ENCODE results near the gene TSPAN9.

The TSPAN9 gene

GRCh38 chr12:3164454-3165077 is 87.4 kb downstream of the TSPAN9 start:
- no peak for DNase-seq (ENCODE audit: low read depth, low spot score)

- DNase-seq (ENCODE audit: low read depth, low spot score): no peak
Measured at GRCh38 chr12:3165078-3165980, 88.2 kb downstream of the TSPAN9 start.

- no peak for DNase-seq (ENCODE audit: low read depth, low spot score)
Measured at GRCh38 chr12:3167636-3168035, 90.5 kb downstream of the TSPAN9 start.

- peak; percentile 95 for DNase-seq (ENCODE audit: low read depth, low spot score)
Measured at GRCh38 chr12:3168223-3169221, 91.3 kb downstream of the TSPAN9 start.

GRCh38 chr12:3170423-3171194 is 93.4 kb downstream of the TSPAN9 start:
- peak; percentile 91 for DNase-seq (ENCODE audit: low read depth, low spot score)

- no peak for DNase-seq (ENCODE audit: low read depth, low spot score)
Measured at GRCh38 chr12:3171195-3171591, 94.0 kb downstream of the TSPAN9 start.

GRCh38 chr12:3172124-3173007 is 95.2 kb downstream of the TSPAN9 start:
- DNase-seq (ENCODE audit: low read depth, low spot score): no peak

GRCh38 chr12:3173008-3173553 is 95.9 kb downstream of the TSPAN9 start:
- DNase-seq (ENCODE audit: low read depth, low spot score): no peak

GRCh38 chr12:3173912-3174311 is 96.7 kb downstream of the TSPAN9 start:
- no peak for DNase-seq (ENCODE audit: low read depth, low spot score)

GRCh38 chr12:3175238-3175637 is 98.1 kb downstream of the TSPAN9 start:
- DNase-seq (ENCODE audit: low read depth, low spot score): no peak

GRCh38 chr12:3176754-3177153 is 99.6 kb downstream of the TSPAN9 start:
- DNase-seq (ENCODE audit: low read depth, low spot score): no peak

- DNase-seq (ENCODE audit: low read depth, low spot score): no peak
Measured at GRCh38 chr12:3177778-3178425, 100.7 kb downstream of the TSPAN9 start.

GRCh38 chr12:3178671-3179313 is 101.6 kb downstream of the TSPAN9 start:
- peak; percentile 82 for DNase-seq (ENCODE audit: low read depth, low spot score)

GRCh38 chr12:3179731-3180130 is 102.6 kb downstream of the TSPAN9 start:
- no peak for DNase-seq (ENCODE audit: low read depth, low spot score)

GRCh38 chr12:3182426-3182825 is 105.2 kb downstream of the TSPAN9 start:
- no peak for DNase-seq (ENCODE audit: low read depth, low spot score)

GRCh38 chr12:3184485-3184884 is 107.3 kb downstream of the TSPAN9 start:
- DNase-seq (ENCODE audit: low read depth, low spot score): no peak

- peak; percentile 51 for DNase-seq (ENCODE audit: low read depth, low spot score)
Measured at GRCh38 chr12:3185260-3185870, 108.2 kb downstream of the TSPAN9 start.

GRCh38 chr12:3186546-3187215 is 109.5 kb downstream of the TSPAN9 start:
- DNase-seq (ENCODE audit: low read depth, low spot score): no peak

All from astrocyte of the hippocampus (primary cell).